Measurements from ENCODE around the gene STRIT1.

Gene STRIT1

DNA sequence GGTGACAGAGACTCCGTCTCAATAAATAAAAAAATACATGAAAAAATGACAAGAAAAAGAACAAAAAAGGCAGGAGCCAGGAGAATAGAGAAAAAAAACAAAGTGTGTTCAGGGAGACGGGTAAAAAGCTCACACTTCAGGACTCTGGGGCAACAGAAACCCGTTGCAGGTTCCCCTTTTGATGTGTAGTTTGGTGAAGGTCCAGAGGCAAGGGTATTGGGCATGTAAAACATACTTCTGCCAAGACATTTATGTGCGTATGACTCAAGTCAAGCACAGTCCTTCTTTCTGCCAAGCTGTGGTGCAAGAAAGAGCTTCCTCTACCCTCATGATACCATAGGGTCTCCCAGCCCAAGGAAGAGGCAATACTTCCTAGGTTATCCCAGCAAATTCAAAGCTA lies 33.4 kb upstream of the STRIT1 start:
- Histone ChIP-seq H4K8ac (ENCODE audit: low read length) (no peak overlapping the region), H3K27me3 (ENCODE audit: control insufficient read depth in 1 of 2, insufficient read depth in 1 of 2, low read length in 2 of 2) (no peaks in the 10 kb centered on the region), H3K79me1 (replicated peaks; ENCODE audit: low read length, poor library complexity, severe bottlenecking) (no peaks in the 10 kb centered on the region), H3K36me3 (ENCODE audit: control insufficient read depth in 1 of 2, insufficient read depth in 2 of 2, low read depth in 1 of 2, low read length in 2 of 2) (no peaks in the 10 kb centered on the region), H2AFZ (ENCODE audit: low read depth, low read length) (no peak overlapping the region), H3K23ac (ENCODE audit: low read length in 2 of 2) (no peak overlapping the region), H2BK120ac (ENCODE audit: low read depth, low read length) (no peak overlapping the region), H2BK5ac (ENCODE audit: low read depth, low read length, poor library complexity, severe bottlenecking) (no peak overlapping the region), H3K4me3 (ENCODE audit: insufficient read depth in 1 of 2, low read depth in 1 of 2, low read length in 2 of 2) (no peak overlapping the region), H3K9me3 (ENCODE audit: control insufficient read depth, low read length) (no peaks in the 10 kb centered on the region), H3K14ac (ENCODE audit: low read length in 2 of 2) (no peak overlapping the region), H2BK15ac (ENCODE audit: low read depth, poor library complexity, severe bottlenecking) (no peak overlapping the region), H3K27ac (ENCODE audit: low read length, poor library complexity, severe bottlenecking) (no peak overlapping the region), H2BK12ac (ENCODE audit: low read length in 2 of 2) (no peak overlapping the region), H3K18ac (ENCODE audit: low read depth in 1 of 2, low read length in 2 of 2) (no peak overlapping the region), H3K4me1 (ENCODE audit: control insufficient read depth, insufficient read depth, low read depth, low read length) (no peaks in the 10 kb centered on the region), H4K91ac (ENCODE audit: low read length) (no peak overlapping the region), H2AK5ac (ENCODE audit: low read length, severe bottlenecking) (no peak overlapping the region), H3K4me2 (ENCODE audit: low read length, poor library complexity, severe bottlenecking) (no peak overlapping the region), H3K4ac (ENCODE audit: low read depth in 1 of 2, low read length in 2 of 2) (no peak overlapping the region), H3K9ac (ENCODE audit: low read length) (no peak overlapping the region)
- WGBS, result 78% methylated on average over 3 of the region's 4 CpGs
- no peak for DNase-seq

DNA sequence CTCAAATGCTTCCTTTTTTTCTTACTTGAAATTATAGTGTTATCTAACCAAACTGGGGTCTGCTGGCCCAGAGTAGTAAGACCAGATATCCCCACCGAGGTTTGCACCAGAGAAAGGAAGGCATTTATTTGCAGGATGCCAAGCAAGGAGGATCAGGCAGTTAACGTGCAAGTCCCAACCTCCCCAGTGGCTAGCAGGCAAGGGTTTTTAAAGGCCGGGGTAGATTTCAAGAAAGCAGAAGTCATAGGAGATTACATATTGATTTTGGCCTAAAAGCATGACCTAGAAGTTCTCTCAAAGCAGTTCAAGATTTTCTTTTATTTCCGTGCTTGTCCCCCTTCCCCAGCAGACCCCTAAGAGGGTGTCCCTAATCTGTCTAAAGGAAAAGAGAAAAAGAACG lies 32.8 kb upstream of the STRIT1 start:
- no peak overlapping the region for H3K23ac ChIP-seq (ENCODE audit: low read length in 2 of 2)
- H3K18ac ChIP-seq (ENCODE audit: low read depth in 1 of 2, low read length in 2 of 2), result no peak overlapping the region
- H3K36me3 ChIP-seq (ENCODE audit: control insufficient read depth in 1 of 2, insufficient read depth in 2 of 2, low read depth in 1 of 2, low read length in 2 of 2), result no peaks in the 10 kb centered on the region
- no peak overlapping the region for H2BK12ac ChIP-seq (ENCODE audit: low read length in 2 of 2)
- H3K27me3 ChIP-seq (ENCODE audit: control insufficient read depth in 1 of 2, insufficient read depth in 1 of 2, low read length in 2 of 2), result no peaks in the 10 kb centered on the region
- H3K4ac ChIP-seq (ENCODE audit: low read depth in 1 of 2, low read length in 2 of 2), result no peak overlapping the region
- no peak overlapping the region for H2AK5ac ChIP-seq (ENCODE audit: low read length, severe bottlenecking)
- no peak overlapping the region for H2BK120ac ChIP-seq (ENCODE audit: low read depth, low read length)
- no peak overlapping the region for H2AFZ ChIP-seq (ENCODE audit: low read depth, low read length)
- H3K9ac ChIP-seq (ENCODE audit: low read length), result no peak overlapping the region
- no peak overlapping the region for H3K4me3 ChIP-seq (ENCODE audit: insufficient read depth in 1 of 2, low read depth in 1 of 2, low read length in 2 of 2)
- no peak for DNase-seq
- no peak overlapping the region for H3K4me2 ChIP-seq (ENCODE audit: low read length, poor library complexity, severe bottlenecking)
- no peak overlapping the region for H4K91ac ChIP-seq (ENCODE audit: low read length)
- no peak overlapping the region for H3K27ac ChIP-seq (ENCODE audit: low read length, poor library complexity, severe bottlenecking)
- H2BK15ac ChIP-seq (ENCODE audit: low read depth, poor library complexity, severe bottlenecking), result no peak overlapping the region
- no peak overlapping the region for H2BK5ac ChIP-seq (ENCODE audit: low read depth, low read length, poor library complexity, severe bottlenecking)
- no peaks in the 10 kb centered on the region for H3K79me1 ChIP-seq (replicated peaks; ENCODE audit: low read length, poor library complexity, severe bottlenecking)
- no peak overlapping the region for H3K14ac ChIP-seq (ENCODE audit: low read length in 2 of 2)
- 89% methylated on average over 5 of the region's 5 CpGs for WGBS
- no peak overlapping the region for H4K8ac ChIP-seq (ENCODE audit: low read length)
- no peaks in the 10 kb centered on the region for H3K4me1 ChIP-seq (ENCODE audit: control insufficient read depth, insufficient read depth, low read depth, low read length)
- no peaks in the 10 kb centered on the region for H3K9me3 ChIP-seq (ENCODE audit: control insufficient read depth, low read length)

DNA sequence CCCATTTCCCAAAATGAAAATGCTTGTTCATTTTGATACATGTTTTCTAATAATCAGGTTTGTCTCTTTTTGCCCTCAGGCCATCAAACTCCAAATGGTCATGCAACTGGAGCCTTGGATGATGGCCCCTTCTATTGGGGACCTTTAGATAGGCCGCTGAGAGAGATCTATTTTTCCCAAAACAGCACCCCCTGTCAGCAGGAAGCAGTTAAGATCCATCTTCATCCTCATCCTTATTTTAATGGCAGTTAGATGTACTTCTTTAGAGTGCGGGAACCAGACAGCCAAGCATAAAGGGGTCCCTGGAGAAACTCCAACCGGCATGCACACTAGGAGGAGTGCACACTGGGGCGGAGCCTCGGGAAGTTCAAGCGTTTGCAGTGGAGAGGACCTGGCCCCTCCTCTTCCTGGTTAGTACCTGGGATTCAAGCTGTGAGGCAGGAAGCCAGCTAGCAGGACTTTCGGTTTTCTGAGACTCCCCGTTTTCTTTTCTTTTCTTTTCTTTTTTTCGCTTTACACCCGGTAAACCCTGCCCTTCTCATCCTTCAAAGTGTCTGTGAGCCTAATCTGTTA lies 31.9 kb upstream of the STRIT1 start:
- 87% methylated on average over 9 of the region's 10 CpGs for WGBS

DNA sequence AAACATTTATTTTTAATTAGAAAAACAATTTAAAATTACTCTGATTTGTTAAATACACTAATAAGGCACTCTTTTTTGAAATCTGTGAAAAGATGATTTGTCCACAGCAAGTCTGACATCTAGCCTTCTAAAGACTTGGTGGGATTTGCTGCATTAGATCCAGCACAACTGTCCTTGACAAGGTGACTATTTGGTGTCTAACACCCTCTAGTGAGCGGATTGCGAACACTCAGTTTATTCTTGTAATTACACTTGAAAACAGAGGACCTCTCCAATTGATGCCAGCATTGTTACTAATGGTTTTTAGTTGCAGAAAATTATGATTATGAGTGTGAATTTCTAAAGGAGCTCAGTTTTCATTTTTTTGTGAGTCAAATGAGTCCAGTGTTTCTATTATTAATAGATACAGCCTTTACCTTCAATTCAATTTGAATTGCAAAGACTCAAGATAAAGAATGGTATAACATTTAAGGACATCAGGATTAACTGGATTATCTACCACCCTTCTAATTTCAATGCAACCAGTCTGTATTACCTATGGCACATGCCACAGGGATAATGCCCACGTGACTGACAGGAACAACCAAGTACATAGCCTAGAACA lies 29.7 kb upstream of the STRIT1 start:
- H2AFZ ChIP-seq (ENCODE audit: low read depth, low read length), result no peak overlapping the region
- H2BK120ac ChIP-seq (ENCODE audit: low read depth, low read length), result no peak overlapping the region
- no peaks in the 10 kb centered on the region for H3K36me3 ChIP-seq (ENCODE audit: control insufficient read depth in 1 of 2, insufficient read depth in 2 of 2, low read depth in 1 of 2, low read length in 2 of 2)
- no peaks in the 10 kb centered on the region for H3K27me3 ChIP-seq (ENCODE audit: control insufficient read depth in 1 of 2, insufficient read depth in 1 of 2, low read length in 2 of 2)
- no peak overlapping the region for H3K18ac ChIP-seq (ENCODE audit: low read depth in 1 of 2, low read length in 2 of 2)
- H3K4ac ChIP-seq (ENCODE audit: low read depth in 1 of 2, low read length in 2 of 2), result no peak overlapping the region
- H3K4me2 ChIP-seq (ENCODE audit: low read length, poor library complexity, severe bottlenecking), result no peak overlapping the region
- H3K9ac ChIP-seq (ENCODE audit: low read length), result no peak overlapping the region
- no peak overlapping the region for H4K91ac ChIP-seq (ENCODE audit: low read length)
- peak; percentile 78 for DNase-seq
- no peak overlapping the region for H3K23ac ChIP-seq (ENCODE audit: low read length in 2 of 2)
- H3K79me1 ChIP-seq (replicated peaks; ENCODE audit: low read length, poor library complexity, severe bottlenecking), result no peaks in the 10 kb centered on the region
- no peak overlapping the region for H2BK5ac ChIP-seq (ENCODE audit: low read depth, low read length, poor library complexity, severe bottlenecking)
- H2BK15ac ChIP-seq (ENCODE audit: low read depth, poor library complexity, severe bottlenecking), result no peak overlapping the region
- H3K4me1 ChIP-seq (ENCODE audit: control insufficient read depth, insufficient read depth, low read depth, low read length), result no peaks in the 10 kb centered on the region
- H4K8ac ChIP-seq (ENCODE audit: low read length), result no peak overlapping the region
- H3K14ac ChIP-seq (ENCODE audit: low read length in 2 of 2), result no peak overlapping the region
- H2AK5ac ChIP-seq (ENCODE audit: low read length, severe bottlenecking), result no peak overlapping the region
- no peaks in the 10 kb centered on the region for H3K9me3 ChIP-seq (ENCODE audit: control insufficient read depth, low read length)
- no peak overlapping the region for H2BK12ac ChIP-seq (ENCODE audit: low read length in 2 of 2)
- 0% methylated on average over 3 of the region's 3 CpGs for WGBS
- H3K27ac ChIP-seq (ENCODE audit: low read length, poor library complexity, severe bottlenecking), result no peak overlapping the region
- no peak overlapping the region for H3K4me3 ChIP-seq (ENCODE audit: insufficient read depth in 1 of 2, low read depth in 1 of 2, low read length in 2 of 2)

More for the DNA sequence above, 31.9 kb upstream of the STRIT1 start:
- Histone ChIP-seq H3K14ac (ENCODE audit: low read length in 2 of 2) (no peak overlapping the region), H4K91ac (ENCODE audit: low read length) (no peak overlapping the region), H2AFZ (ENCODE audit: low read depth, low read length) (no peak overlapping the region), H3K79me1 (replicated peaks; ENCODE audit: low read length, poor library complexity, severe bottlenecking) (no peaks in the 10 kb centered on the region), H2BK5ac (ENCODE audit: low read depth, low read length, poor library complexity, severe bottlenecking) (no peak overlapping the region), H2BK12ac (ENCODE audit: low read length in 2 of 2) (no peak overlapping the region), H3K4me2 (ENCODE audit: low read length, poor library complexity, severe bottlenecking) (no peak overlapping the region), H3K9me3 (ENCODE audit: control insufficient read depth, low read length) (no peaks in the 10 kb centered on the region), H3K23ac (ENCODE audit: low read length in 2 of 2) (no peak overlapping the region), H3K27ac (ENCODE audit: low read length, poor library complexity, severe bottlenecking) (no peak overlapping the region), H2BK15ac (ENCODE audit: low read depth, poor library complexity, severe bottlenecking) (no peak overlapping the region), H3K4ac (ENCODE audit: low read depth in 1 of 2, low read length in 2 of 2) (no peak overlapping the region), H3K9ac (ENCODE audit: low read length) (no peak overlapping the region), H3K18ac (ENCODE audit: low read depth in 1 of 2, low read length in 2 of 2) (no peak overlapping the region), H3K4me1 (ENCODE audit: control insufficient read depth, insufficient read depth, low read depth, low read length) (no peaks in the 10 kb centered on the region), H3K4me3 (ENCODE audit: insufficient read depth in 1 of 2, low read depth in 1 of 2, low read length in 2 of 2) (no peak overlapping the region), H2AK5ac (ENCODE audit: low read length, severe bottlenecking) (no peak overlapping the region), H3K36me3 (ENCODE audit: control insufficient read depth in 1 of 2, insufficient read depth in 2 of 2, low read depth in 1 of 2, low read length in 2 of 2) (no peaks in the 10 kb centered on the region), H4K8ac (ENCODE audit: low read length) (no peak overlapping the region), H2BK120ac (ENCODE audit: low read depth, low read length) (no peak overlapping the region), H3K27me3 (ENCODE audit: control insufficient read depth in 1 of 2, insufficient read depth in 1 of 2, low read length in 2 of 2) (no peaks in the 10 kb centered on the region)
- DNase-seq, result no peak

Data from mesenchymal stem cell (in vitro differentiated cells and primary cell).